ENCODE measurements around the gene NFYC.

The NFYC gene

GRCh38 chr1:40789661-40790430 is 98.3 kb downstream of the NFYC start:
- intact Hi-C loops (cut with DNase I; ENCODE audit: low total_unique reads): loop anchor here (10.0 kb wide), 1 partner anchor 875 kb away; no protein-coding TSS in a partner anchor
- Histone ChIP-seq H3K4me1 (peaks cover 0 to 67% (median 36%) of the 10 kb centered on the region in 4 donors), H3K4me3 (no peak overlapping the region), H3K27me3 (no peaks in the 10 kb centered on the region), H3K36me3 (no peaks in the 10 kb centered on the region), H3K27ac (peak overlapping the region; percentile 52 to 54), H3K9me3 (no peaks in the 10 kb centered on the region)
- TF ChIP-seq CTCF (IDR thresholded peaks at IDR 0.05): no peak
- no peak for DNase-seq

GRCh38 chr1:40792036-40792435 is 100.5 kb downstream of the NFYC start:
- Histone ChIP-seq H3K27ac (peak overlapping the region in 1 of 2 donors; percentile 28), H3K4me3 (no peak overlapping the region), H3K36me3 (no peaks in the 10 kb centered on the region), H3K4me1 (peaks cover 0 to 66% (median 38%) of the 10 kb centered on the region in 4 donors), H3K27me3 (no peaks in the 10 kb centered on the region), H3K9me3 (no peaks in the 10 kb centered on the region)
- intact Hi-C loops (cut with DNase I; ENCODE audit: low total_unique reads): loop anchor here (10.0 kb wide), 1 partner anchor 873 kb away; no protein-coding TSS in a partner anchor
- DNase-seq: no peak
- TF ChIP-seq CTCF (IDR thresholded peaks at IDR 0.05): no peak

GRCh38 chr1:40793617-40794016 is 102.1 kb downstream of the NFYC start:
- Histone ChIP-seq H3K4me1 (peaks cover 0 to 74% (median 49%) of the 10 kb centered on the region in 4 donors), H3K27me3 (no peaks in the 10 kb centered on the region), H3K9me3 (no peaks in the 10 kb centered on the region), H3K27ac (no peak overlapping the region), H3K4me3 (no peak overlapping the region), H3K36me3 (no peaks in the 10 kb centered on the region)
- no peak for TF ChIP-seq CTCF (IDR thresholded peaks at IDR 0.05)
- no peak for DNase-seq
- intact Hi-C loops (cut with DNase I; ENCODE audit: low total_unique reads): loop anchor here (10.0 kb wide), 1 partner anchor 871 kb away; no protein-coding TSS in a partner anchor

- no peaks in the 10 kb centered on the region for H3K36me3 ChIP-seq
- TF ChIP-seq CTCF (IDR thresholded peaks at IDR 0.05): no peak
- no peak overlapping the region for H3K27ac ChIP-seq
- no peaks in the 10 kb centered on the region for H3K9me3 ChIP-seq
- no peak overlapping the region for H3K4me3 ChIP-seq
- no peaks in the 10 kb centered on the region for H3K27me3 ChIP-seq
- intact Hi-C loops (cut with DNase I; ENCODE audit: low total_unique reads): loop anchor here (10.0 kb wide), 1 partner anchor 871 kb away; no protein-coding TSS in a partner anchor
- H3K4me1 ChIP-seq: peaks cover 0 to 74% (median 53%) of the 10 kb centered on the region in 4 donors
- DNase-seq: no peak
These were observed 102.5 kb downstream of the NFYC start for GRCh38 chr1:40794048-40794447.

GRCh38 chr1:40794974-40795715 is 103.6 kb downstream of the NFYC start:
- no peaks in the 10 kb centered on the region for H3K36me3 ChIP-seq
- H3K9me3 ChIP-seq: no peaks in the 10 kb centered on the region
- H3K27ac ChIP-seq: peak overlapping the region in 1 of 2 donors; percentile 67
- DNase-seq: no peak
- intact Hi-C loops (cut with DNase I; ENCODE audit: low total_unique reads): loop anchor here (10.0 kb wide), 1 partner anchor 870 kb away; no protein-coding TSS in a partner anchor
- H3K4me3 ChIP-seq: no peak overlapping the region
- peaks cover 9 to 74% (median 57%) of the 10 kb centered on the region in 4 donors for H3K4me1 ChIP-seq
- H3K27me3 ChIP-seq: no peaks in the 10 kb centered on the region
- TF ChIP-seq CTCF (IDR thresholded peaks at IDR 0.05): no peak

All from tibial artery (tissue), 4 donors.